Stimulated activated memory B cell treated with anti-CD40 and anti-IgM and Interleukin-4, amounts not matched to agents 10 μg/mL and 1 μg/mL and 100 μg/mL, for 72 hours (primary cell): ENCODE data around the gene ZNF414.

Experiments
- ATAC-seq: fragments of 150-1000 bp; cut with Tn5 transposase; 2 replicates; pipeline ENCODE4 v1.10.0; 2021
- H3K27ac Mint-ChIP-seq: one replicate; pipeline ENCODE4 v1.8.0; 2022; ENCODE audit warnings: mild to moderate bottlenecking, mixed read lengths
- H3K27me3 Mint-ChIP-seq: one replicate; pipeline ENCODE4 v1.8.0; 2022; ENCODE audit warnings: mixed read lengths
- H3K36me3 Mint-ChIP-seq: one replicate; pipeline ENCODE4 v1.8.0; 2022; ENCODE audit warnings: mixed read lengths
- H3K4me1 Mint-ChIP-seq: one replicate; pipeline ENCODE4 v1.8.0; 2022; ENCODE audit warnings: mixed read lengths
- H3K4me3 Mint-ChIP-seq: one replicate; pipeline ENCODE4 v1.8.0; 2022; ENCODE audit warnings: mild to moderate bottlenecking, moderate library complexity, mixed read lengths
- H3K9me3 Mint-ChIP-seq: one replicate; pipeline ENCODE4 v1.8.0; 2022; ENCODE audit warnings: mixed read lengths

The ZNF414 gene

GRCh38 chr19:8510589-8511115 lies 3.3 kb downstream of the ZNF414 start:
- no peaks in the 10 kb centered on the region for H3K27me3 Mint-ChIP-seq
- ATAC-seq, result no peak
- no peak overlapping the region for H3K4me3 Mint-ChIP-seq
- peaks cover 7% of the 10 kb centered on the region for H3K36me3 Mint-ChIP-seq
- peaks cover 23% of the 10 kb centered on the region for H3K4me1 Mint-ChIP-seq
- H3K9me3 Mint-ChIP-seq, result no peaks in the 10 kb centered on the region
- H3K27ac Mint-ChIP-seq, result no peak overlapping the region

- Mint-ChIP-seq H3K9me3 (no peaks in the 10 kb centered on the region), H3K27me3 (peaks cover 15% of the 10 kb centered on the region), H3K4me3 (peak overlapping the region; percentile 99), H3K4me1 (peaks cover 23% of the 10 kb centered on the region), H3K27ac (peak overlapping the region; percentile 83), H3K36me3 (peaks cover 7% of the 10 kb centered on the region)
- no peak for ATAC-seq
Measured at GRCh38 chr19:8506402-8506957, 7.5 kb downstream of the ZNF414 start.

DNA sequence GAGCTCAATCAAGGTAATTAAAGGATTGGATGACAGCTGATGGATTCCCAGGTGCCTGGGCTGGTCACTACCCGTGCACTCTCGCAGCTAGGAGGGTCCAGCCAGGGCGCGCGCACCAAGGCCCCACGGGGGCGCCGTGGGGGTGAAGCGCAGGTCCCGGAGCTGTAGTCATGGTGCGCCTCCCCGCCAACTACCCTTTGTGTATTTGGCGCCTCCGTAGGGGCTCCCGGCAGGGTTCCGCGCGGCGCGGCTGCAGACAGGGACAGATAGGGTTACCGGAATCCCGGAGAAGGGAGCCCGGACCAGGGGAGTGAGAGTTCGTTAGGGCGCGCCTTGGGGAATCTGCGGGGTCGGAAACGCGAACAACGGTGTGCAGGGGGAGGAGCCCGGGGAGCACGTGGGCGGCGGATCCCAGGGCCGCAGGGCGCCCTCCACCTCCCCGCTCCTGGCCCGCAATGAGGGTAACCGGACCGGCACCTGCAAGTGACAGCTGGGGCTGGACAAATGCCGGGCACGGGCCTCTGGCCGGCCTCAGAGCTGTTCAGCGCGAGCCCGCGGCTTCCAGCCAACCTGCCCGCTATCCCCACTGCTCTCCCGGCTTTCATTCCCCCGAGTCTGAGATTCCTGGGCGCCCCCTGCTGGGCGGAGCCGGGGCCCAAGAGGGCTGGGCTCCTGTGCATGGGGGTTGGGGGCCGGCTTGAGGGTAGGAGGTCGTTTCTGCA lies 8.1 kb downstream of the ZNF414 start:
- peak; percentile 76 for ATAC-seq
- Mint-ChIP-seq H3K4me3 (peak overlapping the region; percentile 99), H3K27me3 (peaks cover 15% of the 10 kb centered on the region), H3K4me1 (peaks cover 23% of the 10 kb centered on the region), H3K9me3 (no peaks in the 10 kb centered on the region), H3K27ac (peak overlapping the region; percentile 83), H3K36me3 (peaks cover 7% of the 10 kb centered on the region)

- H3K4me1 Mint-ChIP-seq, result peaks cover 23% of the 10 kb centered on the region
- no peaks in the 10 kb centered on the region for H3K9me3 Mint-ChIP-seq
- H3K27ac Mint-ChIP-seq, result no peak overlapping the region
Measured at GRCh38 chr19:8504919-8505318, 9.0 kb downstream of the ZNF414 start.

GRCh38 chr19:8504171-8504570 lies 9.8 kb downstream of the ZNF414 start:
- Mint-ChIP-seq H3K27me3 (peaks cover 23% of the 10 kb centered on the region), H3K4me1 (peaks cover 23% of the 10 kb centered on the region), H3K9me3 (no peaks in the 10 kb centered on the region), H3K27ac (no peak overlapping the region), H3K36me3 (no peaks in the 10 kb centered on the region), H3K4me3 (no peak overlapping the region)
- no peak for ATAC-seq

More at GRCh38 chr19:8504919-8505318, 9.0 kb downstream of the ZNF414 start:
- ATAC-seq, result no peak
- Mint-ChIP-seq H3K36me3 (peaks cover 2% of the 10 kb centered on the region), H3K4me3 (peak overlapping the region; percentile 72), H3K27me3 (peaks cover 23% of the 10 kb centered on the region)

GRCh38 chr19:8503510-8503909 lies 10.5 kb downstream of the ZNF414 start:
- no peak overlapping the region for H3K4me3 Mint-ChIP-seq

DNA sequence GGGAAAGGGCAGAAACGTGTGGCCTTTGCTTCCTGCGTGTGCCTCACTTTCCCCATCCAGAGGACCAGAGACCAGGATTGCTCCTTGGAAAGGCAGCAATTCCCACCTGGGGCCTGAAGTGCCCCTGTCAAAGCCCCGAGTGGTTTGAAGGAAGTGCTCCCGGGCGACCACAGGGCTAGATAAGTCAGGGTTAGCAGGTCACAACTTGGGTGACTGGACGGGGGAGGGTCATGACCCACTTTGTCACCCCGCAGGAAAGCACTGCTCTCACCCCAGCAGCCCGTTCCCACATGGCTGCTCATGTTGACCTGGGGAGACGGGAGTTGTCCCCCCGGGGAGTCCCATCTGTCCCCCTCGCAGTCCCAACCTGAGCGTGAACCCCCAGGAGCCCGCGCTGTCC lies 12.0 kb downstream of the ZNF414 start:
- Mint-ChIP-seq H3K27me3 (peaks cover 23% of the 10 kb centered on the region), H3K4me3 (no peak overlapping the region), H3K27ac (no peak overlapping the region), H3K9me3 (no peaks in the 10 kb centered on the region), H3K36me3 (no peaks in the 10 kb centered on the region), H3K4me1 (peaks cover 23% of the 10 kb centered on the region)
- no peak for ATAC-seq

More at GRCh38 chr19:8503510-8503909, 10.5 kb downstream of the ZNF414 start:
- peaks cover 23% of the 10 kb centered on the region for H3K4me1 Mint-ChIP-seq
- H3K9me3 Mint-ChIP-seq, result no peaks in the 10 kb centered on the region
- no peak for ATAC-seq
- H3K27ac Mint-ChIP-seq, result no peak overlapping the region
- H3K27me3 Mint-ChIP-seq, result peaks cover 23% of the 10 kb centered on the region
- no peaks in the 10 kb centered on the region for H3K36me3 Mint-ChIP-seq

- H3K36me3 Mint-ChIP-seq, result no peaks in the 10 kb centered on the region
- no peak overlapping the region for H3K4me3 Mint-ChIP-seq
- ATAC-seq, result no peak
- peaks cover 23% of the 10 kb centered on the region for H3K27me3 Mint-ChIP-seq
- H3K9me3 Mint-ChIP-seq, result no peaks in the 10 kb centered on the region
- H3K27ac Mint-ChIP-seq, result no peak overlapping the region
- peaks cover 22% of the 10 kb centered on the region for H3K4me1 Mint-ChIP-seq
Measured at GRCh38 chr19:8501516-8501915, 12.5 kb downstream of the ZNF414 start.

- ATAC-seq, result no peak
- Mint-ChIP-seq H3K36me3 (no peaks in the 10 kb centered on the region), H3K27ac (no peak overlapping the region), H3K9me3 (no peaks in the 10 kb centered on the region), H3K4me1 (peaks cover 8% of the 10 kb centered on the region), H3K4me3 (no peak overlapping the region), H3K27me3 (peaks cover 23% of the 10 kb centered on the region)
Measured at GRCh38 chr19:8500158-8500557, 13.8 kb downstream of the ZNF414 start.

DNA sequence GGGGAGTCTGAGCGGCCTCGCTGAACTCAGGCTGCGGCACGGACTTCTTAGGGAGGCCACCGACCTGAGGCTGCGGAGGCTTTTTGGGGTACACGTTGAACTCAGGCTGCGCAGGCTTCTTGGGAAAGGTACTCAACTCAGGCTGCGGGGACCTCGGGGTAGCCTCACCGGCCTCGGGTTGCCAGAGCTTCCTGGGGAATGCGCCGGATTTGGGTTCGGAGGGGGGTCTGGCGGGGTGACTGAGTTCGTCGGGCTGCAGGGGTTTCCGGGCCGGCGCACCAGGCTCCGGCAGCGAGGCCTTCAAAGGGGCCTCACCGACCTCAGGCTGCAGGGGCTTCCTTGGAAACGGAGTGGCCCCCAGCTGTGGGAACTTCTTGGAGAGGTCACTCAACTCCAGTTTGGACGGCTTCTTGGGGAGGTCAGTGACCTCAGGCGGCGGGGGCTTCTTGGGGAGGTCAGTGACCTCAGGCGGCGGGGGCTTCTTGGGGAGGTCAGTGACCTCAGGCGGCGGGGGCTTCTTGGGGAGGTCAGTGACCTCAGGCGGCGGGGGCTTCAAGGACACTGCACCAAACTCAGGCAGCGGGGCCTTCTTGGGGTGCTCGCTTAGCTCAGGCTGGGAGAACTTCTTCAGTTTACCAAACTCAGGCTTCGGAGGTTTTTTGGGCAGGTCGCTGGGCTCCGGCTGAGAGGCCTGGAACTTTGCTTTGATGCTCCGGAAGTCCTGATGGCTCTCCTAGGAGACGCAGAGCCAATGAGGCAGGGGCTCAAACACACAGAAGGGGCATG lies 14.7 kb downstream of the ZNF414 start:
- no peaks in the 10 kb centered on the region for H3K36me3 Mint-ChIP-seq
- no peak for ATAC-seq
- H3K4me1 Mint-ChIP-seq, result peaks cover 5% of the 10 kb centered on the region
- no peaks in the 10 kb centered on the region for H3K9me3 Mint-ChIP-seq
- peaks cover 20% of the 10 kb centered on the region for H3K27me3 Mint-ChIP-seq
- H3K4me3 Mint-ChIP-seq, result no peak overlapping the region
- no peak overlapping the region for H3K27ac Mint-ChIP-seq

- no peak overlapping the region for H3K27ac Mint-ChIP-seq
- peak; percentile 37 for ATAC-seq
- no peak overlapping the region for H3K4me3 Mint-ChIP-seq
- H3K4me1 Mint-ChIP-seq, result no peaks in the 10 kb centered on the region
- peaks cover 11% of the 10 kb centered on the region for H3K27me3 Mint-ChIP-seq
- H3K36me3 Mint-ChIP-seq, result no peaks in the 10 kb centered on the region
- H3K9me3 Mint-ChIP-seq, result no peaks in the 10 kb centered on the region
Measured at GRCh38 chr19:8498295-8498694, 15.7 kb downstream of the ZNF414 start.

GRCh38 chr19:8494158-8494557 lies 19.8 kb downstream of the ZNF414 start:
- Mint-ChIP-seq H3K27ac (no peak overlapping the region), H3K36me3 (peaks cover 20% of the 10 kb centered on the region), H3K4me1 (no peaks in the 10 kb centered on the region), H3K27me3 (no peaks in the 10 kb centered on the region), H3K9me3 (no peaks in the 10 kb centered on the region), H3K4me3 (no peak overlapping the region)
- no peak for ATAC-seq

DNA sequence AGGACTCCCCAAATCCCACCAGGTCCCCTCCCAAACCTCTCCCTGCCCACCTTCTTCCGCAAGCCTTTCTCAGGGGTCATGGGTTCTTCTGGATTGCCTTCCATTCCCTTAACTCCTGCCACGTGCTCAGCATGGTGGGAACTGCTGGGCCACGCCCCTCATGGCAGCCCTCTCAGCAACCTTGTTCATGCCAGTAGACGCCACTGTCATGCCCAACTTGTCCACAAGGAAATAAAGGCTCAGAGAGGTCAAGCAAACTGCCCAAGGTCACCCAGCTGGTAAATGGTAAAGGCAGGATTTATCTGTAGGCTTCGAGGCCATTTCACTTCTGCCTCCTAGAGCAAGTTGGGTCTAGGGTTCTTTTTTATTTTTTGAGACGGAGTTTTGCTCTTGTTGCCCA lies 22.4 kb downstream of the ZNF414 start:
- Mint-ChIP-seq H3K9me3 (no peaks in the 10 kb centered on the region), H3K36me3 (peaks cover 42% of the 10 kb centered on the region), H3K4me1 (peaks cover 16% of the 10 kb centered on the region), H3K27ac (no peak overlapping the region), H3K27me3 (no peaks in the 10 kb centered on the region), H3K4me3 (no peak overlapping the region)
- no peak for ATAC-seq

DNA sequence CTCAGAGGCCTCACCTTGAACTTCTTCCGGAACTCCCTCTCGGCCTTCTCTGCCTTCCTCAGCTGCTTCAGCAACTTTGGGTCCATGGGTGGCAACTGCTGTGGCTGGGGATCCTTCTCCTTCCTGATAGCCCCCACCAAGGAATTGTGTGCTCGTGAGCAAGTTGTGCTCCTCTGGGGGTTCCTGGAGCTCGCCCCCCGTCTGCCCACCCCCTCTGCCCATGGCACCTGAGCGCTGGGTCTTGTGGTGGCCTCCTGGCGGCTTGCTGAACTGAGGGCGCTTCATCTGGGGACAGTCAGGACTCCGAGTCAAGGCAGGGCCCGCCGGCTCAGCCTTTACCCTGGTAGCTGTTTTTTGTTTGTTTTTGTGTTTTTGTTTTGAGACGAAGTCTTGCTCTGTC lies 23.1 kb downstream of the ZNF414 start:
- Mint-ChIP-seq H3K9me3 (no peaks in the 10 kb centered on the region), H3K4me3 (no peak overlapping the region), H3K4me1 (peaks cover 23% of the 10 kb centered on the region), H3K27ac (no peak overlapping the region), H3K27me3 (no peaks in the 10 kb centered on the region), H3K36me3 (peaks cover 49% of the 10 kb centered on the region)
- ATAC-seq, result no peak

- H3K4me1 Mint-ChIP-seq, result peaks cover 23% of the 10 kb centered on the region
- H3K4me3 Mint-ChIP-seq, result no peak overlapping the region
- H3K27me3 Mint-ChIP-seq, result no peaks in the 10 kb centered on the region
- peaks cover 54% of the 10 kb centered on the region for H3K36me3 Mint-ChIP-seq
- no peaks in the 10 kb centered on the region for H3K9me3 Mint-ChIP-seq
- ATAC-seq, result no peak
- H3K27ac Mint-ChIP-seq, result no peak overlapping the region
Measured at GRCh38 chr19:8490395-8490760, 23.6 kb downstream of the ZNF414 start.
